Measurements from ENCODE around the gene NAA20.
A peak's percentile ranks its signal among the peaks of the same experiment; 100 is the strongest.

NAA20 gene, protein sequence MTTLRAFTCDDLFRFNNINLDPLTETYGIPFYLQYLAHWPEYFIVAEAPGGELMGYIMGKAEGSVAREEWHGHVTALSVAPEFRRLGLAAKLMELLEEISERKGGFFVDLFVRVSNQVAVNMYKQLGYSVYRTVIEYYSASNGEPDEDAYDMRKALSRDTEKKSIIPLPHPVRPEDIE

DNA sequence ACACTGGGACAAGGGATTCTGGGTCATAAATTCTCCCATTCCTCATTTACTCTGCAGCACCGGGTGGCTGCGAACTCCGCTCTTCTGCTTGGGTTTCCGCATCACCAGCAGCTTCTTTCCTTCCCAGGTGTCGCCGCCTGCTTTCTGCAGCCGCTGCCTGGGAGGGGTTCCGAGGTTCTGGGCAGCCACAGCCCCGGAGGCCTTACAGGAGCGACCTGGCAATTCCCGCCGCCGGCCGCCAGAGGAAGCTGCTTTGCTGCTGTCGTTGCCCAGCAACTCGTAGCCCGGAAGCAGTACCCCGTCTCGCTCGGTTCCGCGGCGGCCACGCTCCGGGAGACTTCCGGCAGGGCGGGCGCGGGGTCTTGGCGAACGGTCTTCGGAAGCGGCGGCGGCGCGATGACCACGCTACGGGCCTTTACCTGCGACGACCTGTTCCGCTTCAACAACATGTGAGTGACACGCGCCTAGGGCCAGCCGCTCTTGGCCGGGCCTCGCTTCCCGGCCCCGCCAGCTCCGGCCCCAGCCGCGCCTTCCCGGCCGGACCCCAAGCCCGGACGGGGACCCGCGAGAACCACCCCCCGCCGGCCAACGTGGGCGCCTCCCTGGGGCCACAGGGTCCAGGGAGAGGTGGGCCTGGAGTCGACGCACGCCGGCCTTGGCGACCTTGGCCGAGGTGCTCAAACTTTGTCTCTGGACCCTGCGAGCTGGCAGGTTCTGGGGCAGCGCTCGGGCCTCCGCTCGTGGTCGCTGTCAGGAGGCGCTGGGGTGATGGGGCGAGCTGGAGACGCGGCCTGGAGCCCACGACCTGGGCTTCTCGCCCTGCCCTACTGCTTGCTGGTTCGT, at the start of gene NAA20:
Gene NAA20, plus strand, starts transcription at position 362 of the 843 bp plus-strand sequence. Its CDS starts 35 bp downstream, at position 397.
- peak; percentile 85 for DNase-seq

DNA sequence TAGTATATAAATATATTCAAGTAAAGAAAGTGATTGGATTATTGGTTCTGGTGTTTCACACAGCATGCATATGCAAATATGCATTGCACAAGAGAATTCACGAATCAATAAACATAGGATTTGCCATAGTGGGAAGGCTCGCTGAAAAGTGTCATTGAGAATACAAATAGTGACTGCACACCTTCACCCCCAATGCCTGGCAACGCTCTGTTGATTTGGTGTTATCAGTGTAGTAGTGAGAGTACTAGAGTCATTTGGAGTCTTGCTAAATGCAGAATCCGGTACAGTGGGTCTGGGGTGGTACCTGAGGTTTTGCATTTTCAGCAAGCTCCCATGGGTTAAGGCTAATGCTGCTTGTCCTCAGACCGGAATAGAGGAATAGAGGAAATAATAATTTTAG, 49.7 kb upstream of the NAA20 start:
- DNase-seq, result no peak

GRCh38 chr20:19968028-19968427, 49.1 kb upstream of the NAA20 start:
- no peak for DNase-seq

GRCh38 chr20:19968466-19969073, 48.6 kb upstream of the NAA20 start:
- no peak for DNase-seq

DNA sequence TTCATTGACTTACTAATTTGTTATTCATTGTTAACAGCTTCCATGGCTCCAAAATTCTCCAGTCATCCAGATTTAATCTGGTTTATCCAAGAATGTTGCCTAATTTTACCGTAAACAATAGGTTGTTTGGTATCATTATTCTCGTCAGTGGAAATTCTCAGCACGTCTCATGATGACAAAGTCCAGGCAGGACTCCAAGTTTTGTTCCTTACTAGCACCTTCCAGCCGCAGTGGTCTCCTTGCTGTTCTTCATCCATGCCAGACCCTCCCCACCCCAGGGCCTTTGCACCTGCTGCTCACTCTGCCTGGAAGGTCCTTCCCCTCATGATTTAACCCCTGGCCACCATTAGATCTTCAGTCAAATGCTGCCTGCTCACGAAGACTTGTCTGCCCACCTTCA, 48.1 kb upstream of the NAA20 start:
- no peak for DNase-seq

- no peak for DNase-seq
Observed at GRCh38 chr20:19969507-19970255, 47.5 kb upstream of the NAA20 start.

DNA sequence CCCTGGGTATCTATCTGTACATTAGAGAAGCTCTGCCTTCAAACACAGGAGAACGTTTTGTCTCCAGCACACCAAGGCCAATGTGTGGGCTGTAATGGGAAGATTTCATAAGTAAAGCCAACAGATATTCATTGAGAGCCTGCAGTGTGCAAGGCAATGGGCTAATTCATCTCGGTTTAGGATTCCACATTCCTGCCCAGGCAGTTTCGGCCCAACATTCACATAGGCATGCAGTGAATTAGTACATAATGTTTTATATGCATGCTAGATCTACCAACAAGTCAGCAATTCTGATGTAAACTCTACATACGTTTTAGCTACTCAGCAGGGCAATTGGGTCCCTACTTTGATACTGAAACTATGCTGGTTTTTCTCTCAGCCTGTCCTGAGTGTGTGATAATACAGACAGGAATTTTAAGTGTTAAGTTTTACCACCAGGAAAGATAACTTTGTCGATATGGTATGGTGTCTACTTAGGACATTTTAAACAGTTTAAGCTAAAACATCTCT, 46.9 kb upstream of the NAA20 start:
- DNase-seq, result no peak

- no peak for DNase-seq
Observed at GRCh38 chr20:19971116-19971515, 46.0 kb upstream of the NAA20 start.

- DNase-seq, result peak; percentile 37
Observed at GRCh38 chr20:19973961-19974629, 43.1 kb upstream of the NAA20 start.

- DNase-seq, result peak; percentile 90
Observed at GRCh38 chr20:19974630-19975435, 42.3 kb upstream of the NAA20 start.

DNA sequence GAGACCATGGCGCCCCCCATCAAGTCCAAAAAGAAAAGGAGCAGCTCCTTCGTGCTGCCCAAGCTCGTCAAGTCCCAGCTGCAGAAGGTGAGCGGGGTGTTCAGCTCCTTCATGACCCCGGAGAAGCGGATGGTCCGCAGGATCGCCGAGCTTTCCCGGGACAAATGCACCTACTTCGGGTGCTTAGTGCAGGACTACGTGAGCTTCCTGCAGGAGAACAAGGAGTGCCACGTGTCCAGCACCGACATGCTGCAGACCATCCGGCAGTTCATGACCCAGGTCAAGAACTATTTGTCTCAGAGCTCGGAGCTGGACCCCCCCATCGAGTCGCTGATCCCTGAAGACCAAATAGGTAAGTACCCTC, 41.7 kb upstream of the NAA20 start:
- no peak for DNase-seq

DNA sequence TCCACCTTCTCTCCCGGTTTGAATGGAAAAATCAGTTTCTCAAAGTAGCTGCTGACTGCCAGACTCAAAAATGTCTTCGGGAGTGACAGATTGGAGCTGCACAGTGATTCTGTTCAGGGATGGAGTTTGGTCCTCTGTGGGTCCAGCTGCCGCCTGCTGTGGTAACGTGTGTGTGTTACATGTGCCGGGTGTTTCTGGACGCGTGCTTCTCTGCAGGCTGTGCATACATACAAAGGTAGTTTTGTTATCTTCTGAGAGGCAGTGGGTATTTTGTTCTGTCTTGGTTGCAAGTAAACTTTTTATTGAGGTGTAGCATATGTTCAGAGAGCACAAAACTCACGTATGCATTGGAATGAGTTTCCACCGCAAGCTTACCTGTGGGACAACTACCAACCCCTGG, 41.3 kb upstream of the NAA20 start:
- DNase-seq, result peak; percentile 45

DNA sequence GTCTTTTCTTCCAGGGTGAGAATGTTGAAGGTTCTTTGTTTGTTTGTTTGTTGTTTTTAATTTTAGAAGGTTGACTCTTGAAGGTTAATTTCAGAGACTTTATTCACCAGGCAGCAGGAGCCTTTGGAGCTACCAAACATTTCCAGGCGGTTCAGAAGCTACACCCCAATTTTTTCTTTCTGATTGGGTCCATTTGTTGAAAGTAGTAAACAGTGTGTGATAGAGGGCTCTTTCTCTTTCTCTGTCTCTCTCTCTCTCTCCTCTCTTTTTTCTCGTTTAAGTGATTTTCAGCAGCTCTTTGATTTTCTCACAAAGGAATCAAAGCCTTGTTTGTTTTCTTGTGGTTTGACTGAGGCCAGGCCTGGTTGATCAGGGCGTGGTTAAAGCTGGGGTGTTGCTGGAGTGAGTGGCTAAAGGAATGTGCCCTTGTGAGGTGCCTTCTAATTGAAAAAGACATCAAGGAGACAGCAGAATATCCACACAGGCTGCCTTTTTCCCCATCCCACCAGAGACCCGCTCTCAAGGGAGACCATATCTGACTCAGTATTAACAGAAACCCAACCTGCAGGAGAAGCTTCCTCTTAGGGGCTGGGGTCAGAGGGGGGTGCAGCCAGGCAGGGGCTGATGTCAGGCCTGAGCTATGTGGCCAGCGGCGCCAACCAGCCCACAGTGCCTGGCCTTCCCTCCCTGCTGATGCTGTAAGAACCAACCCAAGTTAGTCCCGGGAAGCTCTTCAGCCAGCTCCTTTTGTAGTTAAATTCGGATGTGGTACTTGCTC, 40.4 kb upstream of the NAA20 start:
- DNase-seq, result peak; percentile 88

DNA sequence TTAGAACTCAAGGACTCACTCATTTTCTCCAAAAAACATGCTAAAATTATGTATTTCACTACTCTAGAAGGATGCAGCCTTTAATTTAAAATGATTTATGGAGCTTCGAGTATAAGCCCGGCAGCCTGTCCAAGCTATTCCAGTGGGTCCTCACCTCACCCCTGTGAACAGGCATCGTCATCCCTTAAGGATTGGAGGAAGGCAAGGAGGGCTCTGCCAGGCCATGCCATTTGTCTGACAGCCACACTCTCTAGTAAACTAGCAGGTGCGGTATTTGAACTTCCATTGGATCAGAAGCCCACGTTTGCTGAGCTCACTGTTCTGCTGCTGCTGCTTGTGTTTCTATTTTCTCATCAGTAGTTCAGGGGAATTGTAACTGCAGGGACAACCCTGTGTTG, 39.8 kb upstream of the NAA20 start:
- DNase-seq, result no peak

DNA sequence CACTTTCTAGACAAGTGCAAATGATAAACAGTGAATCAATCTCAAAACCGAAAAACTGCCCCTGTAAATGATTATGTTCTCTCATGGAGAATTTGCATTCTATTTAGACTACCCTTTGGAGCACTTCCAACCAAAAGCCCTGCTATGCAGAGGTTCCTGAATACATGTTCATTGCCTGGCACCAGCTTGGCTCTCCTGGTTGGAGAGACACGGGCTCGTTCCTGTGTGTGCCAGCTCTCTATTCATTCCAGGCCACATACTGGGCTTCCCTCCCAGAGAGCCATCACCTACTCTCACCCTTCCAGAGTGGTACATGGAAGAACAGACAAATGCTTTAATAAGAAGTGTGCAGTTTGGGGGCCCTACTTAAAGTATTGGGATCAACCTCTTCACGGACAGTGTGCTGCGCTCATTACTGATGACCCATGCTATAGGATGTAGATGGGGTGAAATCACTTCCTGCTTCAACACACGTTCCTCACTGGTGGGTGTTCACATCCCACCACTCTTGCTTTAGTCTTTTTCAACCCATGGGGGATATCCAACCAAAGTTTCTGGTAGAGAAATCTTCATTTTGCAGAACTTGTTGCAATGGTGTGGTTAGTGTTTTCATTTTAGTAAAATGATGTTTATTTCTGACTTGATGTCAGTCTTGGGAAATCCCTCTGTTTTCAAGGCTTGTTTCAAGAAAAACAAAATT, 38.5 kb upstream of the NAA20 start:
- no peak for DNase-seq

DNA sequence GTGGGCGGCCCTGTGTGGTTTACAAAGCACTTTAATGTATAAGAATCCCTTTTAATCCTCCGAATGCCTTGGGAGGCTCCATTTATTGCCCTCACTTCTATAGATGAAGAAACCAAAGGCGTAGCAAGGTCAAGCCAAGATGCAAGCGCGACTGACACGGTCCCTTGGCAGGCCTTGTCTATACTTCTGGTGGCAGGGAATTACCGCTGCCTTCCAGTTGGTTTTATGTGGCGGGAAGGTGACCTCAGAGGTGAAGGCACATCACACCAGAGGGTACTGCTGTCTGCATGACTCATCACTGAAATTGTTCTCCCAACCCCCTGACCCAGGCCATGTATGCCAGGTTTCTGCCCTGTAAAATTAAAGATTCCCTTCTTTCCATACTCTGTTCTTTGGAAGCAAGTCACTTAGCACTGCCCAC, 36.1 kb upstream of the NAA20 start:
- no peak for DNase-seq

GRCh38 chr20:19986419-19986818, 30.7 kb upstream of the NAA20 start:
- DNase-seq, result no peak

- DNase-seq, result no peak
Observed at GRCh38 chr20:19987046-19987445, 30.1 kb upstream of the NAA20 start.

GRCh38 chr20:19990850-19991249, 26.3 kb upstream of the NAA20 start:
- peak; percentile 59 for DNase-seq

DNA sequence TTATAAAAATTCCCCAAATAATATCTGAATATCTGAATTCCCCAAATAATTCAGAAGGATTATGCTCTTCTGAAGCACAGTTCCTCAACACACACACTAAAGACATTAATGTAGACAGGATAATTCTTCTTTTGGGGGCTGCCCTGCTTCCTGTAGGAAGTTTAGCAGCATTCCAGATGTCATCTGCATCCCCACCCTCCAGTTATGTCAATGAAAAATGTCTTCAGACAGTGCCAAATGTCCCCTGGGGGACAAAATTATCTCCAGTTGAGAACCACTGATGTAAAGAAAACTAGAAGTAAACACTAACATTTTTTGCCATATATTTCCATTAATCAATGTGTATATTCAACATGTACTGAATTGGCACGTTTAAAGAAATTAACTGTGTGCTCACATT, 25.9 kb upstream of the NAA20 start:
- DNase-seq, result no peak
